Small intestine (tissue), 7 donors: ENCODE data around the gene FHIT. TPM values are rescaled to one million over a fixed set of nuclear protein-coding genes. Genes with fewer than 3 reads are reported as not detected.
A peak's percentile ranks its signal among the peaks of the same experiment; 100 is the strongest.

ENCODE experiments used
- DNase-seq, 2 donors: peaks; one replicate each; pipeline versions ENCODE4 v3.0.0 to v3.0.0-alpha.2; 2013
- FAIRE-seq: peaks from 2 replicates; lab custom pipeline; 2012; peaks lifted over from hg19 to GRCh38; lab: Jason Lieb, UNC
- H3K27ac ChIP-seq, 3 donors: one replicate each; pipeline ENCODE4 v1.5.1; 2013; ENCODE audit warnings: low read length in 2 of 3, mild to moderate bottlenecking in 2 of 3, control low read depth in 1 of 3, inconsistent platforms in 1 of 3, low read depth in 1 of 3, moderate library complexity in 1 of 3
- H3K27me3 ChIP-seq, 3 donors: one replicate each; pipeline ENCODE4 v1.6.1; 2013; ENCODE audit warnings: low read length in 3 of 3, inconsistent platforms in 1 of 3; ENCODE audit not compliant: control insufficient read depth in 3 of 3, insufficient read depth in 3 of 3
- H3K36me3 ChIP-seq, 3 donors: one replicate each; pipeline ENCODE4 v1.6.1; 2013; ENCODE audit warnings: low read length in 3 of 3, inconsistent platforms in 1 of 3, low read depth in 1 of 3, mild to moderate bottlenecking in 1 of 3, moderate library complexity in 1 of 3; ENCODE audit not compliant: control insufficient read depth in 3 of 3, insufficient read depth in 2 of 3
- H3K4me1 ChIP-seq, 3 donors: one replicate each; pipeline ENCODE4 v1.6.1; 2013; ENCODE audit warnings: low read length in 2 of 3, inconsistent platforms in 1 of 3, low read depth in 1 of 3, mild to moderate bottlenecking in 1 of 3, moderate library complexity in 1 of 3; ENCODE audit not compliant: control insufficient read depth in 3 of 3, insufficient read depth in 2 of 3
- H3K4me3 ChIP-seq, 3 donors: one replicate each; pipeline ENCODE4 v1.5.1; 2013; ENCODE audit warnings: low read length in 3 of 3, control low read depth in 1 of 3, inconsistent platforms in 1 of 3, low read depth in 1 of 3, mild to moderate bottlenecking in 1 of 3, moderate library complexity in 1 of 3
- H3K9me3 ChIP-seq, 2 donors: one replicate each; pipeline ENCODE4 v1.6.1; 2013; ENCODE audit warnings: low read depth in 1 of 2, low read length in 1 of 2; ENCODE audit not compliant: control insufficient read depth in 2 of 2, insufficient read depth in 1 of 2
- WGBS, 3 donors: extraction: QIAGEN DNeasy Blood & Tissue Kit; methylation state at CpG; one replicate each; pipeline ENCODE4 v1.1.7; 2013; 5-methylcytosine and 5-hydroxymethylcytosine counted together
- polyA plus RNA-seq, 4 donors: library from polyadenylated mRNA; stranded (reverse) in 3 of 4; unstranded in 1 of 4; fragments of 200-250 nt in 3 of 4; fragments of 120-200 nt in 1 of 4; gene quantifications; one replicate each; pipeline versions ENCODE4 v1.2.1 to v1.2.3, GENCODE V29; 2013
- donor health status: healthy with polysubstance abuse.
- donor health status: control.
- donor health status: control.
- donor health status: Bipolar disorder and iron deficiency.
- donor health status: healthy.

FHIT gene
- polyA plus RNA-seq, 4 donors: 4.4 to 30.4 (median 7.0) TPM

DNA sequence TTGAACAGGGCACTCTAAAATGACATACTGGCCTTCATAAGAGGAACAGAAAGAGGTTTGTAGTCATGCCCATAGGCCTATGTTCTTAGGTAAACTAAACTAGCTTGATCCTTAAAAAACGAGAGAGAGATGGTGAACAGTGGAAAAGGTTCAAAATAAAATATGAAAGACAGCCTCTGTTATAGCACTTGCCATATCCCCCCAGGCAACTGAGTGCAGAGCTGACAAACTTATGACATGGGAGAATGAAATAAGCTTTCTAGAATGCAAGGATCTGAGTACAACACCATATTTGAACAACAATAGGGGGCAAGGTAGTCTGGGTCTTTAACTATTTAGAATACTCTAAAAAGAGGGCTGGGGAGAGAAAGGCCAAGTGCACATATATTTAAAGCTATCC, 1500.9 kb downstream of the FHIT start:
- Histone ChIP-seq H3K9me3 (no peaks in the 10 kb centered on the region), H3K4me3 (no peak overlapping the region), H3K27ac (no peak overlapping the region), H3K4me1 (peaks cover 0 to 3% (median 0%) of the 10 kb centered on the region in 3 donors), H3K36me3 (no peaks in the 10 kb centered on the region), H3K27me3 (no peaks in the 10 kb centered on the region)
- no peak for DNase-seq
- no peak for FAIRE-seq
- 70 to 90% (median 72%) methylated on average over 1 of the region's 1 CpG for WGBS, 3 donors

DNA sequence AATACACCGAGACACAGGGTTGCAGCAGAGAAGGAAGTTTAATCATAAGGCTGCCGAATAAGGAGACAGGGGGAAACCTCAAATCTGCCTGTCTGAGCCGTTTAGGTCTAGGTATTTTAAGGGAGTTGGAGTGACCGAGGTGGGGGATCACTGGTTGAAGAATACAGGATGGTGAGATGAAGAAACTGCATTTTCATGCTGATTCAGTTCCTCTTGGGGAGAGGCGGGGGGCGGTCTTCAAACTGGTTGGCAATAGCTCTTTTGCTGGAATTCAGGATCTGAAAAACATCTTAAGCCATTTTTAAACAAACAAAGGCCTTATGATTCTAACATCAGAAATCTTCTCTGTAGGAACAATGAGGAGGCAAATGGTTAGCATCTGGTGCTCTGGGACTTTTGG, 1502.0 kb downstream of the FHIT start:
- Histone ChIP-seq H3K4me3 (no peak overlapping the region), H3K27ac (no peak overlapping the region), H3K27me3 (no peaks in the 10 kb centered on the region), H3K4me1 (no peaks in the 10 kb centered on the region), H3K36me3 (no peaks in the 10 kb centered on the region), H3K9me3 (no peaks in the 10 kb centered on the region)
- no peak for DNase-seq
- WGBS, 3 donors: 61 to 81% (median 78%) methylated on average over 6 of the region's 6 CpGs
- no peak for FAIRE-seq

DNA sequence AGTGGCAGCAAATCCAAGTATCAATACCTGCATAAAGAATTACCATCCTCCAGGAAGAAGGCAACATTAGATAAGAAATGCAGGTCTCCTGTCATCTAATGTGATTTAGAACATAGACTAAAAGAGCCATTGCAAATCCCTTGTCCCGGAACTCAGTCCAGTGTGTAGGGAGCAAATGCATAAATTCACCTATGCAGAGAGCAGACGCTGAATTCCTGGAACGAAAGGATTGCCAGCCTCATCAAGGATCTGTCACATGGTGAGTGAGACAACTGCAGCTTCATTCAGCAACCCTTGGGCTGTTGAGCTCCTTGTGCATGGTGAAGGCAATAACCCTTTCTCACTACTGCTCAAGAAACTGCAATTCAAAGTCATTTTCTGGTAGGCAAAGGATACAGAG, 1504.7 kb downstream of the FHIT start:
- Histone ChIP-seq H3K4me3 (no peak overlapping the region), H3K27ac (no peak overlapping the region), H3K9me3 (no peaks in the 10 kb centered on the region), H3K4me1 (no peaks in the 10 kb centered on the region), H3K27me3 (no peaks in the 10 kb centered on the region), H3K36me3 (no peaks in the 10 kb centered on the region)
- 94 to 97% (median 96%) methylated on average over 3 of the region's 3 CpGs for WGBS, 3 donors
- no peak for DNase-seq
- FAIRE-seq: no peak

DNA sequence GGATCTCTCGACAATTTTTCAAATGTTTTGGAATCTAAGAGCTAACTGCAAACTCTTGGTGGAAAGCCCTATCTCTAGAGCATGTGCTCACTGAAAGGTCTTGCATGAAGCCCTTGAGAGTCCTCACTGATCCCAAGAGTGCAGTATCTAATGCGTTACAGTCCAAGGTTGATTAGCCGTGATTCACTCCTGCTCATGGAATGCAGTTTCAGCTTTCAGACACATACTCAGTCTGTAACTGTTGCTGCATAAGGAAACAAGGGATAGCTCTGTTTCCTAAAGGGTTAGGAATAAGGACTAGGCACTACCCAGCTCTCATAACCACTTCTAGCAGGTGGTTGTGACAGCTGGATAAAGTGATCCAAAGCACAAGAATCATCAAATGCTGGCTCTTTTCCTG, 1514.0 kb downstream of the FHIT start:
- H3K4me1 ChIP-seq: no peaks in the 10 kb centered on the region
- H3K9me3 ChIP-seq: no peaks in the 10 kb centered on the region
- H3K27me3 ChIP-seq: no peaks in the 10 kb centered on the region
- 72 to 85% (median 76%) methylated on average over 3 of the region's 3 CpGs for WGBS, 3 donors
- H3K4me3 ChIP-seq: no peak overlapping the region
- FAIRE-seq: no peak
- no peak for DNase-seq
- no peaks in the 10 kb centered on the region for H3K36me3 ChIP-seq
- no peak overlapping the region for H3K27ac ChIP-seq

DNA sequence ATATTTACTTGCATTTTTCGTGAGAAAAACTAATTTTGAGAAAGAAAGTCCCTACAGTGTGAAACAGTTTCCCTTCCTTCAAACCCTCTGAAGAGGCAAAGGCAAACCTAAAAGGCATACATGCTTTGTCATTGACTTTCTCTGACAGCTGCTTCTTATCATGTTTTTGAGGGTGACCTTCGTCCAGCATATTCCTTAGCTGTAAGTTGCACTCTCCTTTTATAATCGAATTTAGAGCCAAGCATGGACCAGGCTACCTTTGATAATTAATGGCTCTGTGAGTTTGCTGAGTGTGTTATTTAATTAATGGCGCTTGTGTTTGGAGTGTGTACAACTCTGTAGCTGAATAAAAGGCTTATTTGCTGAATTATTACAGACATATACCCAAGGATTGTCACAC, 1517.2 kb downstream of the FHIT start:
- Histone ChIP-seq H3K27ac (no peak overlapping the region), H3K27me3 (no peaks in the 10 kb centered on the region), H3K9me3 (no peaks in the 10 kb centered on the region), H3K36me3 (no peaks in the 10 kb centered on the region), H3K4me1 (no peaks in the 10 kb centered on the region), H3K4me3 (no peak overlapping the region)
- FAIRE-seq (no peak), DNase-seq (peak; percentile 20 to 58)
- WGBS, 3 donors: 15 to 43% (median 20%) methylated on average over 4 of the region's 4 CpGs

DNA sequence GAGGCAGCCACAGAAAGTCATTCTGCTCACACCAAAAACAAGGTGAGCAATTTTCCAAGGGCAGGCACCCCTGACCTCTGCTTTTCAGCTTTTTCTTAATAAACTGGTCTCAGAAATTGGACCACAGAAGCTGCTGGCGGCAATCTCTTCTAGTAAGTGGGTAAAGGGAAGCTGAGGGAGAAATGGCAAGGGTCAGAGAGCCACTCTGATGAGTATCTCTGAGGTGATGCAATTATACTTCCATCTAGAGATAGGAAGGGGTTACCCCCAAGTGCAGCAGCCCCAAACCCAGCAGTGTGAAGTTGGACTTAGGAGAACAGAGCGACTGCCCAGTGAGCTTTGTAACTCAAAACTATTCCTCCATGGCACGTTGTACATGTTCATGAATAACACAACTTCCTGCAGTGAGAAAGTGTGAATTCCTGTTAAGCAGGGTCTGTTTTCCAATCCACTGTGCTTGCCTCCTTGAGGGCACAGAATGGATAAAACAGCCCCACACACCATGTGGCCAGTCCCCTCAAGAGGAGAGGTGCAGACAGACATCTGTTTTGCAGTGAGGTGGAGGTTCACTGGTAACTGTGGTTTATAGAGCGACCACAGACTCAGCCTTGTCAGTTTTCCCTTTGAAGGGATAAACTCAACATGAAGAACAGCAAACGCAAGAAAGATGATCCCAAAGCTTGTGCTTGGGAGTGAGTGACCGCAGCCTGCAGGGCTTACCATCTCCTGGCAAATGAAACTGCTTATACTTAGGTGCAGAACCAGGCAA, 1518.0 kb downstream of the FHIT start:
- no peak overlapping the region for H3K4me3 ChIP-seq
- DNase-seq (no peak), FAIRE-seq (no peak)

DNA sequence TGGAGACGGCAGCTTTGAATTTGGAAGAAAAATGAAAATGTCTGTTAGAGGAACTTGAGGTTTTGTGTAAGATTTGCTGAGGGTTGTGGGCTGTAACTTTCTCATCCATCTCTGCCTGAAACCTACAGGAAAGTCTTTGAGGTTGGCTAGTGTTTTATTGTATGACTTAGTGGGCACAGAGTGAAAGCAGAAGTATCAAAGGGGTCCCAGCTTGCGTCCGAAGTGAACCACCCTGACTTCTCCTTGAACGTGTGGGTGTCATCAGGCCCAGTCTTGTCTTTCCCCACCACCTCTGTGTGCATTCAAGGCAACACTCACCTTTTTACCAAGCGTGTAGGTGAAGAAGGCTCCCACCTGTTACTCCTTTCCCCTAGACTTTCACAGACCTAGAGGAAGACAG, 1519.3 kb downstream of the FHIT start:
- no peaks in the 10 kb centered on the region for H3K36me3 ChIP-seq
- FAIRE-seq (no peak), DNase-seq (no peak)
- H3K4me1 ChIP-seq: no peaks in the 10 kb centered on the region
- H3K27me3 ChIP-seq: no peaks in the 10 kb centered on the region
- H3K4me3 ChIP-seq: no peak overlapping the region
- no peaks in the 10 kb centered on the region for H3K9me3 ChIP-seq
- WGBS, 3 donors: 74 to 89% (median 78%) methylated on average over 5 of the region's 5 CpGs
- no peak overlapping the region for H3K27ac ChIP-seq

More for the DNA sequence above, 1518.0 kb downstream of the FHIT start:
- Histone ChIP-seq H3K36me3 (no peaks in the 10 kb centered on the region), H3K4me1 (no peaks in the 10 kb centered on the region), H3K27me3 (no peaks in the 10 kb centered on the region), H3K27ac (no peak overlapping the region), H3K9me3 (no peaks in the 10 kb centered on the region)
- WGBS, 3 donors: 75 to 84% (median 82%) methylated on average over 6 of the region's 6 CpGs

DNA sequence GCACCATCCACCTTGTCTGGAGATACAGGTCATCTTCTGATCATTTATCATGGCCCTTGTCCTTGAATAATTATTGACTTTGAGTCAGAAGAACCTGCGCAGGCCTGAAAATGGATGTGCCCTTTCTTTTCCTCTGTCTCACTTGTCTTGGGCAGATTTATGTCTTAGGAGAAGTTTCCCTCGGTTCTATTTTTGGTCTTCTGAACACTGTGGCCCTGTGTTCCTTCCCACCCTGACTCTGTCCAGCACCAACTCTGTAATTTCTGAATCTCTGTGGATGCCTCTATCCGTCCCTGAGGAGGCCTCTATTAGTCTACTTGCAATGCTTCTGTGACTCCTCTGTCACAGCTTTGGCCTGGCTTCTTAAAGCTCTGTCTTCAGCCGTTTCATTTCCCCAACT, 1520.7 kb downstream of the FHIT start:
- Histone ChIP-seq H3K4me1 (no peaks in the 10 kb centered on the region), H3K9me3 (no peaks in the 10 kb centered on the region), H3K27ac (no peak overlapping the region), H3K4me3 (no peak overlapping the region), H3K27me3 (no peaks in the 10 kb centered on the region), H3K36me3 (no peaks in the 10 kb centered on the region)
- no peak for DNase-seq
- 80 to 89% (median 84%) methylated on average over 4 of the region's 4 CpGs for WGBS, 3 donors
- FAIRE-seq: no peak

DNA sequence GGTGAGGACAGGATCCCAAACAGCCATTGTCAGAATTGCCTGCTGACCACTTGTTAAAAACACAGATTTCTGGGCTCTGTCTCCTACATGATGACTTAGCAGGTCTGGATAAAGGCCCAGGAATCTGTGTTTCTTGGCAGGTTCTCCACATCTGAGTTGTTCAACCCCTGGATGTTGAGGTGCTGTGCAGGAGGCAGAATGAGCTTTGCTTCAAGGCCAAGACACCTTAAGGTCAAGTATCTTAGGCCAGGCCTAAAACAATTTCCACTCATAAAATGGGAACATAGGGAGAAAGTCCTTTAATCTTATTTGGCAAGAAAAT, 1522.7 kb downstream of the FHIT start:
- Histone ChIP-seq H3K36me3 (no peaks in the 10 kb centered on the region), H3K4me3 (no peak overlapping the region), H3K4me1 (no peaks in the 10 kb centered on the region), H3K27ac (no peak overlapping the region), H3K9me3 (peaks cover 0 to 4% of the 10 kb centered on the region in 2 donors), H3K27me3 (no peaks in the 10 kb centered on the region)
- DNase-seq (no peak), FAIRE-seq (no peak)
